ENCODE data around the gene IL18RAP.

IL18RAP gene

DNA sequence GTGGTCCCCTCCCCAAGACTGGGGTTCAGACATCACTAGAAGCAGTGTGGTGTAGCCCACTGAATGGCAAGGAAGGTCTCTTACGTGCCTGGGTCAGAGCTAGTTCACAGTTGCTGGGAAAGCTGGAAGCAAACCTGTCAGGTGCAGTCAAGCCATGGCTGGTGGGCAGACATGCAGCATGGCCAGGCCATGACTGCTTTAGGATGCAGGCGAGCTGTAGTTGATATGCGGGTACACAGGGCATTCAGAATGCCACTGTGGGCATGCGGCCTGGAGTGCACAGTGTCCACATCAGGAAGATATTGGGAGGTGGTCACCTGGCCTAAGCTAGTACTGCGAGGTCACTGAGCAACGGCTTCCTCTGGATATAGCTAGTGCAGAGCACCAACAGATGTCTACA, 38.2 kb downstream of the IL18RAP start:
- no peak for DNase-seq

DNA sequence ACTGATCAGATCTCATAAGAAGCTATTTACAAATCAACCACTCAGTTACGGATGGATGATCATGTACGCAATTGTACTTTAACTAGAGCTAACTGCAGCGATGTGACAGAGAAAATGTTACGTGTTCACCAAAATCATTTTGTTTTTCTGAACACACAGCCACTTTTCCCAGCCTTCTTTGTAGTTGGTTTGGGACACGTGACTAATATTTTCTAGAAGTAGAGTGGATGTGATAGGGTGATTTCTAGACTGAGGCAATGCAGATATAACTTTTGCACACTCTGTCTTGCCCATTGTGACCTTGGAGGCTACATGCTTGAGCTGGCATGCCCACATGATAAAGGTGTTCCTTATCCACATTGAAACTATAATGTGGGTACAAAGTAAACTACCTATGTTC, 40.2 kb downstream of the IL18RAP start:
- DNase-seq, result no peak

DNA sequence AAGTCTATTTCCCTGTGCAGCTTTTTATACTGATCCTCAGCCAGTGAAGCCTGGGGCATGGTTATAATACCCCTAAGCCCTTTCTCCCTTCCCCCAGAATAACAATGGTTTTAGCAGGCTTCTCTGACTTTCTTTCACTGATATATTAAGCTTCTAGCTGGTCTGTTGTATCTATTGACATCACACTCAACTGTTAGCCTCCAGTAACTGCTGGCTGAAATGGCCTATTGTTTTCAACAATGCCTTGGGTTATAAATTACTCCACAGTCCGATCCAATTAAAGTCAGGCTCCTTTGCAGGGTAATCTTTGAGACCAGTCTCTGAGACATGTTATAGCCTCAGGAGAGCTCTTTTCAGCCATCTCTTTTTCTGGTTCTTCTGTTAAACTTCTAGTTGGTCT, 47.2 kb downstream of the IL18RAP start:
- no peak for DNase-seq

DNA sequence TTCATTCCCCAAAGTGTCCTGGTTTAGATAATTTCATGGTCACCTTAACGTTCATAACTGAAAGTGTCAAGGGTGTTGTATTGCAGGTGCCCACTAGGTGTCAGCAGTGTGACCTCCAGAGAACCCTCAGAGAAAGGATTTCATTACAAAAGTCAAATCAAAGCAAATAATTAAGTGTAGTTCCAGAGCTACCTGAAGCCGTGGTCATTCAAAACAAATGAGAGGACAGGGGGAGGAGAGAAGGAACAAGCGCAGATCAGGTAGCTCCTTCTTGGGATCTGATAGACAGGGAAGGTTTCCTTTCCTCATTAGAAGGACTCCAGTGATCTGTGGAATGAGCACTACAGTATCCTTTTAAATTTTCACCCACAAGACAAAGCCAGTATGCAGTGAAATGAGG, 50.1 kb downstream of the IL18RAP start, which contains the start of gene SLC9A4:
TSS of gene SLC9A4 (plus strand) at position 207 of the 400 bp plus-strand sequence. CDS start 534 bp downstream, outside the sequence.
- DNase-seq, result peak; percentile 63 to 75

DNA sequence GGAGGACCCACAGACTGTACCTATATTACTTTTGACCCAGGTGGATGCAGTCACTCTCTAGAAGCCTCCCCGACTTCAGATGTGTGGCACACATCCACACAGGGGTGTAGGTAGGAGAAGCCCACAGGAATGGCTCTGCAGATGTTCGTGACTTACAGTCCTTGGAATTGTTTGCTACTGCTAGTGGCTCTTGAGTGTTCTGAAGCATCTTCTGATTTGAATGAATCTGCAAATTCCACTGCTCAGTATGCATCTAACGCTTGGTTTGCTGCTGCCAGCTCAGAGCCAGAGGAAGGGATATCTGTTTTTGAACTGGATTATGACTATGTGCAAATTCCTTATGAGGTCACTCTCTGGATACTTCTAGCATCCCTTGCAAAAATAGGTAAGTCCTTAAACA, 50.7 kb downstream of the IL18RAP start:
- no peak for DNase-seq

DNA sequence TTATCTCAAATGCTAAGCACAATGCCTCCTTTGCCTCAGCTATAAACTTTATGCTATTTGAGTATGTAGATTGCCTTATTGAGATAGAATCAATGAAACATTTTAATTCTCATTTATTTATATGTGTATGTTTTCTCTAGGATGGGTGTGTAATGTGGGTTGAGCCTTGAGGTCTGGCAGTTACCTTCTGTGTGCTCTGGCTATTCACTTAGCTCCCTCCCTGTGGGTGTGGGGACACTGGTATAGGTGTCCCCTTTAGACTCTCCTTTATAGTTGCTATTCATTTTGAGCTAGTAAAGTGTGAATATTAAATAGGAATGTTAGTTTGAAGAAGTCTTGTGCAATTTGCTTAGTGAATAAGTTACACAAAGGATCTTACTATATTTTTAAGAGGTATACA, 51.8 kb downstream of the IL18RAP start:
- no peak for DNase-seq

DNA sequence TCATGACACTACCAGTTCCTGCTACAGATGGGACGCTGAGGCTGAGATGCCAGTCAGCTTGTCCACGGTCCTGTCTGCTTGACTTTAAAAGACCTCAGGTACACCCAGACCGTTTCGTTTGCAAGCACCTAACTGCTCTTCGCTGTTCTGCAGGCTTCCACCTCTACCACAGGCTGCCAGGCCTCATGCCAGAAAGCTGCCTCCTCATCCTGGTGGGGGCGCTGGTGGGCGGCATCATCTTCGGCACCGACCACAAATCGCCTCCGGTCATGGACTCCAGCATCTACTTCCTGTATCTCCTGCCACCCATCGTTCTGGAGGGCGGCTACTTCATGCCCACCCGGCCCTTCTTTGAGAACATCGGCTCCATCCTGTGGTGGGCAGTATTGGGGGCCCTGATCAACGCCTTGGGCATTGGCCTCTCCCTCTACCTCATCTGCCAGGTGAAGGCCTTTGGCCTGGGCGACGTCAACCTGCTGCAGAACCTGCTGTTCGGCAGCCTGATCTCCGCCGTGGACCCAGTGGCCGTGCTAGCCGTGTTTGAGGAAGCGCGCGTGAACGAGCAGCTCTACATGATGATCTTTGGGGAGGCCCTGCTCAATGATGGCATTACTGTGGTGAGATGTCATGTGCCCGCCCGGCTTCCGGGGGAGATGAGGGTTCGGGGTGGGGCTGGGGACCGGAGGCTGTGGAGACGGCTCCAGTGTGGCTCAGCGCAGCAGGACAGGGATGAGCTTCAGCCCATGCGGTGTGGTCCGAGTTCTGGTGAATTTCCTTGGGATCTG, 55.9 kb downstream of the IL18RAP start:
- no peak for DNase-seq

DNA sequence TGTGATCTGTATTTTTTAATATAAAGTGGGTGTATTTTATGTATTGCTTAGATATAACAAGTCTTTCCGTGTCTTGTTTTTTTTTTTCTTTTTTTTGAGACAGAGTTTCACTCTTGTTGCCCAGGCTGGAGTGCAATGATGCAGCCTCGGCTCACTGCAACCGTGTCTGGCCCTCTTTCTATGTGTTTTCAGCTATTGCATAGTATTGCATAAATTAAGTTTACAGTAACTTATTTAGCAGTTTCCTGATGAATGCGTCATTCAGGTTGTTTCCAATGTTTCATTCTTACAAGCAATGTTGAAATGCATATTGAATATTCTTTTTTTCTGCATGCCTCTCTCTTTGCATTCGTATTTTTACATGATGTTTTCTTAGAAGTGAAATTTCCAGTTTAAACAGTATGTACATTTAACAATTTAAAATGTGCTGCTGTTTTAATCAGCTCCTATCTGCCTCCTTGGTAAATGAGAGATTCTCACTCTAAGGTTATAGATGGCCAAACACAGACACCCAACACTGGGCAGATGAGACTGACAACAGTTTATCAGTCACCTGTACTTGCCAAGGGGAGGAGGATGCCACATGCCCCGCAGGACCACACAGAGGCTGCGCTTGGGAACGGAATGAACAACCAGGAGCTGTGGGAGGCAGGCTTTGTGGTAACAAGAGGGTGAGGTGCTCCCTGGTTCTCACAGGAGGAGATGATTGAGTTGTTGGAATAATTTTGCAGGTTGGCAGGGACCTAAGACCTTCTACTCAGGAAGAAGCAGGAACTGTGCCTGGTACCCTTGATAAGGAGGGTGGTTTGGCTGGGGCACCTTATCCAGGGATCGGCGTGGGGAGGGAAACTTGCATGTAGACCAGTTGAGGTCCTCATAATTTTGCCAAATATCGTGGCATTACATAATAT, 57.6 kb downstream of the IL18RAP start:
- DNase-seq, result no peak

DNA sequence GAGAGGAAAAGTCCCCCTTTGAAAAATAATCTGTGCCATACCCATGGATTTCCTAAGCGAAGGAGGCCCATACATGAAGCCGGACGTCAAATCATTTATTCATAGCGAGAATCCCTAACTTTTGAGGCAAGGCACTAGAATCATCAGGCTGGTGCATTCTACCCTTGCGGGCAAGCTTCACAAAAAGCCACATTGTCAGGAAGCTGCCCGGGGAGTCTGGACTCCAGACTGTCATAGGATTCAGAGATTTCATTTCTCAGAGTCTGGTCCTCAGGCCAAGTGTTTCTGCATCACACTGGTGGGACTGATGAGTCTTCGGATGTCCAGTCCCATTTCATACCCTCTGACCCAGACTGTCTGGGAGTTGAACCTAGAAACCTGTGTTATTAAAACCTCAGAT, 59.0 kb downstream of the IL18RAP start:
- no peak for DNase-seq

DNA sequence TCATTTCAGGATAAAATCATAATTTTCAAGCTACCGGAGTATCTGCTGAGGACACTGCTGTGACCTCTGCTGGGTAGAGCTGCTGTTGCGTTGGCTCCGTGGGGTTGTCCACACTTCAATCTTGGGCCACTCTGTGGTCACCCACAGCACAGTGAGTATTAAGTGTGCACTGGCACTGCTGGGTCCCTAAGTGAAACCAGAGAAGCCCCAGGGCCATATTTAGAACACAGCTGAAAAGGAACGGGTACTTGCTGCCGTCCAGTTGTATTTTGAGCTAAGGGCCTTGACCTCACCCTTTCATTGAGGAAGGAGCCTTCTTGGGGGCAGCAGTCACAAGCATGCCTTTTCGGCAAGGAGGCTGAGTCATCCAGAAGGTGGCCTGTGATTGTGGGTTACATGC, 60.1 kb downstream of the IL18RAP start:
- no peak for DNase-seq

DNA sequence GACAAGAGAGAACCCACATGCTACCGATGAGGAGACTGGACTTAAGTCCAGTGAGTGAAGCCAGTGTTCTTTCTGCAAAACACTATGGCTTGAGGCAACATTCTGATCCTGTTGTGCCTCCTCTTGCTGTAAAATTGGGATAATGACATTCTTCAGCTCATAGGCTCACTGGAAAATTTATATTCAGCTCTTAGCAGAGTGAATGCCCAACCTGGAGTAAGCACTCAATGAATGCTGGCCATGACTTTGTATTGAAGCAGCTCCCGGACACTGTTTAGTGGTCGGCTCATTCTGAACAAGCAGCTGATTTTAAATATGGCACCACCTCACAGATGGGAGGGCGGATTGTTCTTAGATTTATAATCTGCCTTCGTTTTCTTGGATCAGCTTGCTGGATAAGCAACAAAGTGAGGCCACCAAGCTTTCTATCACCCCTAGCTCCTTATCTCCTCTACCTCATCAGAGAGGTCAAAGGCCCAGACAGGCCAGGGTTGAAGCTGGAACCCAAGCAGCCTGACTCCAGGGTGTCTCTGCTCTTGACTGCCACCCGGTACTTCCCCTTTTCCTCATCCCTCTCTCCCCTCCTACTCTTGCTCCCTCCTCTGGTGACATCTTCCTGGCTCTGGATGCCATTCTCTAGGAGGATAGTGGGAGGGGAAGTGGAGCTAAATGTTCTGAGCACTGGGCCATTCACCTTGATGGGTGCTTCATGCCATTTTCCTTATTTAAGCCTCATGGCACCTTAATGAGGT, 61.5 kb downstream of the IL18RAP start:
- DNase-seq, result no peak

DNA sequence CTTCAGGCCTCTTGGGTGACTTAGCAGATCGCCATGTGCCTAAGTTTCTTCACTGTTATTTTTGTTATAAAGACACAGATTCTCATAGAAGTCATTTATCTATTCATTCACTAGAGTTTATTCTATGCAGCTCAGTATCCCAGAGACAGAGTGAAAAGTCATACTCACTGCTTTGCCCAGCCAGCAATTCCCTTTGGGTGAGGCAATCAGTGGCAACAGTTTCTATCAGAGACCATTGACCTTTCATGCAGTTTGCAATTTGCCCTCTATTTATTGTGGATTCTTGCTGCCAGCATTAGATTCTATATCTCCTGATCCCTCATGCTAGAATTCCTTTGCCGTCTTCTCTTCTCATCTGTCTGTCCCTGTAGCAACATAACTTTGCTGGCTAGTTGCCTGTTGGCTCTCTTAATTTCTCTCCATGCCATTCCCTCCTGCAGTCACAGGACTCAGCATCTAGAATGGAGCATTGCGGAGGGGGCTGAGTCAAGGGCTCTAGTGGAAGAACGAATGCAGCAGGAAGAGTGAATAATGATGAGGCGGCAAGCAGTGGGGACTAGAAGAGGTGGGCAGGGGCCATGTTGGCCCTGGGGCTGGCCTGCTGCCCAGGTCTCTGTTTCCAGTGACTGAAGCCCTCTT, 62.3 kb downstream of the IL18RAP start:
- no peak for DNase-seq

DNA sequence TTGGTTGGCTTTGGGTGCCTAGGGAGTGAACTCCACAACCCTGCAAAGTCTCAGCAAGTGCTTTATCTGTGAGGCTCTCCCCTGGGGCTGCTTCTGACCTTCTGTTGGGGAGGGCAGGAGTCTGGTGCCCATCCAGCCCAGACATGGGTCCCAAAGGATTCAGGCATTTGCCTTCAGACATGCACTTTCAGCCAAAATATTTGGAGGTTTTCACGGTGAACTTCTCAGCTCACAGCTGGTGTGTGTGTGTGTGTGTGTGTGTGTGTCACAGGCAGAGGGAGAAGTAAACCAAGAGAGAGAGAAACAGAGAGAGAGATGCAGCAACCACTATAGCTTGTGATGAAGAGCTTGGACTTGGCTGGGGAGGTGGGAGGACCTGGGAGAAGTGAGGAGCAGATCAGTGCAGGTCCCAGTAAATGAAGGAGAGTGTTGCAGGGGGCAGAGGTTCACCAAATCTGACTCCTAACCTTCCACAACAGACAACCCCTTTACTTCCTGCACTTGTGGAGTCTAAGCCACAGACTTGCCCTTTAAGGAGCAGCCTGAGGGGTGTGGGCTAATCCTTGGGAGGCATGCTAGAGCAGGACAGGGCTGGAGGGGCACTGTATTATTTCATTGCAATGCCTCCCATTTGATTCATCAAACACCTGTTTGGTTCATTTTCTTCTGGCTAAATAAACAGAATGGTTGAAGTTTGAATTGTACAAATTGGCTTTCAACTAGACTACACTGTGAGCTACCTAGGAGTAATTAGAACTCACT, 64.2 kb downstream of the IL18RAP start:
- DNase-seq, result no peak

DNA sequence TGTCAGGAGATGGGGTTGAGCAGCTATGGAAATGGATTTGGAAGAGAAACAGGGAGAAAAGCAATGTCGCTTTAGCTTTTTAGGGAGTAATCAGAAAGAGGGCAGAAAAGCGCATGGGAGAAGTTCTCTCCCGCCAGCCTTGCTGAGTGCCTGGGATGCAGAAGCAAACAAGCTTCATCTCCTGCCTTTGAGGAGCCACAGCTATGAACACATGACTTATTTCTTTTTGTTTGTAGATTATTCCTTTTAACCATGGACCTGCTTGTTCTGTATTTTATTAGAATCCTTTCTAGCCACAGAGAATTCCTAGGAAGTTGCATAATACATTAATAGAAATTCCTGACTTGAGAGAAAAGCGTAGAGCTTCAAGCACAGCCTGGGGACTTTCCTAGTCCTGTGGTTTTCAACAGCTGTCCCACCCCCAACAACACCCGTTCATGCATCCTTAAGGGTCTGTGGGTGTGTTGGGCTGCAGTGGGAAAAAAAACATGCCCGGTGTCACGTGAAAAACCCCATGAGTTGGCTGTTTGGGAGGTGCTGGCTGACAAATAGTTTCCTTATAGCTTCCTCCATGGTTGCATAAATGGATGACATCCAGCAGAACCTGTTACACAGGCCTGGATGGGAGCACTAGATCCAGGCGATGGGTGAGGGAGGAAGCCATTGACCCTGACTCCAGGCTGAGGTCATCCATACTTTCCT, 65.0 kb downstream of the IL18RAP start:
- no peak for DNase-seq

DNA sequence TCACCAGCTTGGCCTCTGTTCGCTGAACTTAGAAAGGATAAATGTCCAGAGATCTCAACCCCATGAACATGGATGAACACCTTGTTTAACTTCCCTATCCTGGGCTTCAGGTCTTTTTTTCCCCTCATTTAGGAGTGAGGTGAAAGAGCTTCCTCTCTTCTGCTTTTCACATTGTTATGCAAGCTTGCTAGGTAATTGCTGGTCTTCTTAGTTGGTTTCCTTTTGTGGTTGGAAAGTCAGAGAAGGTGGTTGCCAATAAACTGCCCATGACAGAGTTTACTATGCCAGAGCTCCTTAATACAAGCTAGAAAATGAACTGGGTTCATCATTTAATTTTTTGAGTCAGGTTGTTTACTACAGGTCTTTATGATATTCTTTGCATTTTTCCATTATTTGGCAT, 66.7 kb downstream of the IL18RAP start:
- DNase-seq, result no peak

DNA sequence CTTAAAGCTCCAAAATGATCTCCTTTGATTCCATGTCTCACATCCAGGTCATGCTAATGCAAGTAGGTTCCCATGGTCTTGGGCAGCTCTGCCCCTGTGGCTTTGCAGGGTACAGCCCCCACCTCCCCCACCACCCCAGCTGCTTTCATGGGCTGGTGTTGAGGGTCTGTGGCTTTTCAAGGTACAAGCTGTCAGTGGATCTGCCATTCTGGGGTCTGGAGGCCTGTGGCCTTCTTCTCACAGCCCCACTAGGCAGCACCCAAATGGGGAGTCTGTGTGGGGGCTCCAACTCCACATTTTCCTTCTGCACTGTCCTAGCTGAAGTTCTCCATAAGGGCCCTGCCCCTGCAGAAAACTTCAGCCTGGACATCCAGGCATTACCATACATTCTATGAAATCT, 69.0 kb downstream of the IL18RAP start:
- no peak for DNase-seq

DNA sequence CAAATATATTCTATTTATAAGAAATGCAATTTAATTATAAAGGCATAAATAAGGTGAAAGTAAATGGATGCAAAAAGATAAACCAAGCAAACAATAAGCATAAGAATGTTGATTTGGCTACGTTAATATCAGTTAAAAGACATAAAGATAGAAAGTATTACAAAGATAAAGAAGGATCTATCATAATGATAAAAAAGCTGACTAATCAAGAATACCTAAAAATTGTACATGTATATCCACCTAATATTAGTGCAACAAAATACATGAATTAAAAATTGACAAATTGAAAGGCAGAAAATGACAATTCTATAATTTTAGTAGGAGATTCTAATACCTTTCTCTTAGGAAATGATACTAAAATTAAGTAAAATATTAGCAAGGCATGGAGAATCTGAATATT, 71.6 kb downstream of the IL18RAP start:
- DNase-seq, result no peak

DNA sequence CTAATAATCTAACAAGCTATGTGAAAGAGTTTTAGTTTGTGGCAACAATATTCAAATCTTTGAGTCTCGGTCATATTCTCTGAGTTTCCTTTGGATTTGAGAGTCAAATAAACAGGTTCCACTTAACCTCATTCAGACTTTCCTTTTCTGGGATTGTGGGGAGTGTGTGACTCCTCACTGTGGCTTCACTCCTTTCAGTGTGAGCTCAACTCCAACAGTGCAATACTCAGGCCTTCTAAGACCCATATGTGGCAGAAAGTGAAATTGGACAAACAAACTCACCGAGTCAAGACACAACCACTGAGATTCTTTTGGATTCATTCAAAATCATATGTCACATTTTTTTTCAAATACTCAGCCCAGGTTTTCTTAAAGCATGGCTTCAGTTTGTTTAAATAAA, 75.5 kb downstream of the IL18RAP start:
- DNase-seq, result peak; percentile 72 to 75

DNA sequence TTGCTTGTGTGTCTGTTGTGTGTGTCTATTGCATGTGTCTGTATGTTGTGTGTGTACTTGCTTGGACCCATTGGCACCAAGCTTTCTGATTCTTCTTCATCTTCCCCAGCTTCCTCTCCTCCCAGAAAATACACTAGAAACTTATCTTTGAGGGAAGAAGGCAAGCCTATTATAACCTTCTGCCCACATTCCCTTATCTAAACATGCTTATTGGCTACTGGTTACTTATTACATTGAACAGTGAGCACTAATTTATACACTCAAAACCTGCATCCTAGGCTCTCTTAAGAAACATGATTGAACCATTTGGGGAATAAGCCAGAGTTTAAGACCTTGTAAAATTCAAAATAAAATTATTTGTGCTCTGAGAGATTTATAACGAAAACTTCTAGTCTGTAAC, 76.6 kb downstream of the IL18RAP start:
- DNase-seq, result no peak
